DOHH2 (cell line): ENCODE data around the gene CACNA1A.

ENCODE experiments used
- H3F3A ChIP-seq: fragments of 200-600 bp; sonication (generic), shearing (Covaris generic); 2 replicates; pipeline ENCODE4 v1.6.0; 2016; ENCODE audit warnings: antibody characterized with exemption, mild to moderate bottlenecking; ENCODE audit not compliant: control insufficient read depth, insufficient read depth
- H3K27ac ChIP-seq: fragments of 200-600 bp; sonication (generic); 2 replicates; pipeline ENCODE4 v1.5.1; 2014; ENCODE audit warnings: low read depth, mild to moderate bottlenecking, low read length, moderate library complexity
- H3K27me3 ChIP-seq: fragments of 200-600 bp; sonication (generic); 2 replicates; pipeline ENCODE4 v1.6.1; 2014; ENCODE audit warnings: mild to moderate bottlenecking, low read length, mixed read lengths; ENCODE audit not compliant: control insufficient read depth
- H3K36me3 ChIP-seq: fragments of 200-600 bp; sonication (generic); 2 replicates; pipeline ENCODE4 v1.6.1; 2014; ENCODE audit warnings: mild to moderate bottlenecking, low read length, moderate library complexity, mixed read lengths; ENCODE audit not compliant: control insufficient read depth
- H3K4me1 ChIP-seq: fragments of 200-600 bp; sonication (generic); 2 replicates; pipeline ENCODE4 v1.6.1; 2014; ENCODE audit warnings: mild to moderate bottlenecking, low read length, mixed read lengths; ENCODE audit not compliant: control insufficient read depth
- H3K4me2 ChIP-seq: fragments of 200-600 bp; sonication (generic); 2 replicates; pipeline ENCODE4 v1.6.0; 2014; ENCODE audit warnings: mild to moderate bottlenecking, low read length, moderate library complexity
- H3K4me3 ChIP-seq: fragments of 200-600 bp; sonication (generic); 2 replicates; pipeline ENCODE4 v1.5.1; 2014; ENCODE audit warnings: mild to moderate bottlenecking, low read length, mixed read lengths
- H3K79me2 ChIP-seq: fragments of 200-600 bp; sonication (generic); 2 replicates; pipeline ENCODE4 v1.6.1; 2014; ENCODE audit warnings: mild to moderate bottlenecking, low read length, mixed read lengths; ENCODE audit not compliant: control insufficient read depth
- H3K9me2 ChIP-seq: fragments of 200-600 bp; sonication (generic); replicated peaks from 2 replicates; pipeline ENCODE4 v1.6.1; 2014; ENCODE audit warnings: mild to moderate bottlenecking, low read length, mixed read lengths; ENCODE audit not compliant: control insufficient read depth
- H3K9me3 ChIP-seq: fragments of 200-600 bp; sonication (generic); 2 replicates; pipeline ENCODE4 v1.6.1; 2014; ENCODE audit warnings: antibody characterized with exemption, low read length, mixed read lengths; ENCODE audit not compliant: control insufficient read depth, insufficient read depth
- H4K20me1 ChIP-seq: fragments of 200-600 bp; sonication (generic); 2 replicates; pipeline ENCODE4 v1.6.0; 2014; ENCODE audit warnings: low read depth, mild to moderate bottlenecking, antibody characterized with exemption, low read length, moderate library complexity; ENCODE audit not compliant: control insufficient read depth, insufficient read depth
- EZH2phosphoT487 ChIP-seq: fragments of 200-600 bp; sonication (generic); IDR thresholded peaks from 2 replicates; pipeline ENCODE4 v1.6.1; 2017; ENCODE audit warnings: borderline replicate concordance, mild to moderate bottlenecking, antibody characterized with exemption, low read length, moderate library complexity, mixed read lengths
- TF ChIP-seq, protein P1 (sequence below): fragments of 200-600 bp; sonication (generic); IDR thresholded peaks from one replicate; pipeline ENCODE4 v1.5.1; 2014; ENCODE audit warnings: antibody characterized with exemption, mild to moderate bottlenecking, low read depth, low read length; ENCODE audit not compliant: poor library complexity, severe bottlenecking

The CACNA1A gene

GRCh38 chr19:13356185-13356584 lies 150.1 kb downstream of the CACNA1A start:
- no peak overlapping the region for H3K4me2 ChIP-seq
- no peaks in the 10 kb centered on the region for H3K79me2 ChIP-seq
- no peaks in the 10 kb centered on the region for H3F3A ChIP-seq
- H3K36me3 ChIP-seq, result no peaks in the 10 kb centered on the region
- H3K4me1 ChIP-seq, result no peaks in the 10 kb centered on the region
- H3K27me3 ChIP-seq, result no peaks in the 10 kb centered on the region
- H3K9me2 ChIP-seq, result no peaks in the 10 kb centered on the region
- H3K4me3 ChIP-seq, result no peak overlapping the region
- no peaks in the 10 kb centered on the region for H3K9me3 ChIP-seq
- H4K20me1 ChIP-seq, result no peaks in the 10 kb centered on the region
- no peak for TF ChIP-seq EZH2phosphoT487
- TF ChIP-seq, protein P1, sequence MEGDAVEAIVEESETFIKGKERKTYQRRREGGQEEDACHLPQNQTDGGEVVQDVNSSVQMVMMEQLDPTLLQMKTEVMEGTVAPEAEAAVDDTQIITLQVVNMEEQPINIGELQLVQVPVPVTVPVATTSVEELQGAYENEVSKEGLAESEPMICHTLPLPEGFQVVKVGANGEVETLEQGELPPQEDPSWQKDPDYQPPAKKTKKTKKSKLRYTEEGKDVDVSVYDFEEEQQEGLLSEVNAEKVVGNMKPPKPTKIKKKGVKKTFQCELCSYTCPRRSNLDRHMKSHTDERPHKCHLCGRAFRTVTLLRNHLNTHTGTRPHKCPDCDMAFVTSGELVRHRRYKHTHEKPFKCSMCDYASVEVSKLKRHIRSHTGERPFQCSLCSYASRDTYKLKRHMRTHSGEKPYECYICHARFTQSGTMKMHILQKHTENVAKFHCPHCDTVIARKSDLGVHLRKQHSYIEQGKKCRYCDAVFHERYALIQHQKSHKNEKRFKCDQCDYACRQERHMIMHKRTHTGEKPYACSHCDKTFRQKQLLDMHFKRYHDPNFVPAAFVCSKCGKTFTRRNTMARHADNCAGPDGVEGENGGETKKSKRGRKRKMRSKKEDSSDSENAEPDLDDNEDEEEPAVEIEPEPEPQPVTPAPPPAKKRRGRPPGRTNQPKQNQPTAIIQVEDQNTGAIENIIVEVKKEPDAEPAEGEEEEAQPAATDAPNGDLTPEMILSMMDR, result no peak
- H3K27ac ChIP-seq, result no peak overlapping the region

- H3K9me2 ChIP-seq, result no peaks in the 10 kb centered on the region
- no peak for TF ChIP-seq EZH2phosphoT487
- TF ChIP-seq, protein P1, result no peak
Measured at GRCh38 chr19:13355356-13355755, 150.9 kb downstream of the CACNA1A start.

DNA sequence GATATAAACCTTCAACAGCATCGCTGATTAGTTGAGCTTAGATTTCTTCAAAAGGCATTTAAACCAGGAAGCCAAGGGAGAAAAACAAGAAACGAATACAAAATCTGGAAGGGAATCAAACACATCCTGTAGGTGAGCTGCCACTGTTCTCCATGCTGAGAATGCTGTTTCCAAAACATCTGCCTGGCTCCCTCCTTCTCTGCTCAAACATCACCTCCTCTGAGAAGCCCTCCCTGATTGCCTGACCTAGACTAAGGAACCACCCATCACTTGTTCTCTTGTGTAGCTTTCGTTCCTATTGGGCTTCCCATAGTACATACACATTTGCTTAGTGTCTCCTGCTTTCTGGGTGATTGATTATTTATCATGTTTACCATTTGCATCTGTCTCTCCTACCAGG lies 152.7 kb downstream of the CACNA1A start:
- no peaks in the 10 kb centered on the region for H3K36me3 ChIP-seq
- H3K9me3 ChIP-seq, result peaks cover 9% of the 10 kb centered on the region; the same call in 1 of the 2 replicates
- no peaks in the 10 kb centered on the region for H3K27me3 ChIP-seq
- no peak overlapping the region for H3K4me2 ChIP-seq
- H3K27ac ChIP-seq, result no peak overlapping the region
- no peaks in the 10 kb centered on the region for H3F3A ChIP-seq
- TF ChIP-seq EZH2phosphoT487, result no peak
- H4K20me1 ChIP-seq, result no peaks in the 10 kb centered on the region
- no peak overlapping the region for H3K4me3 ChIP-seq
- no peaks in the 10 kb centered on the region for H3K9me2 ChIP-seq
- no peaks in the 10 kb centered on the region for H3K4me1 ChIP-seq
- no peaks in the 10 kb centered on the region for H3K79me2 ChIP-seq

More at GRCh38 chr19:13355356-13355755, 150.9 kb downstream of the CACNA1A start:
- H3K27ac ChIP-seq, result no peak overlapping the region
- H3K4me2 ChIP-seq, result no peak overlapping the region
- H3K4me3 ChIP-seq, result no peak overlapping the region
- no peaks in the 10 kb centered on the region for H3K79me2 ChIP-seq
- no peaks in the 10 kb centered on the region for H4K20me1 ChIP-seq
- no peaks in the 10 kb centered on the region for H3K36me3 ChIP-seq
- H3K27me3 ChIP-seq, result no peaks in the 10 kb centered on the region
- H3K9me3 ChIP-seq, result peaks cover 5% of the 10 kb centered on the region; the same call in 1 of the 2 replicates
- no peaks in the 10 kb centered on the region for H3F3A ChIP-seq
- no peaks in the 10 kb centered on the region for H3K4me1 ChIP-seq

DNA sequence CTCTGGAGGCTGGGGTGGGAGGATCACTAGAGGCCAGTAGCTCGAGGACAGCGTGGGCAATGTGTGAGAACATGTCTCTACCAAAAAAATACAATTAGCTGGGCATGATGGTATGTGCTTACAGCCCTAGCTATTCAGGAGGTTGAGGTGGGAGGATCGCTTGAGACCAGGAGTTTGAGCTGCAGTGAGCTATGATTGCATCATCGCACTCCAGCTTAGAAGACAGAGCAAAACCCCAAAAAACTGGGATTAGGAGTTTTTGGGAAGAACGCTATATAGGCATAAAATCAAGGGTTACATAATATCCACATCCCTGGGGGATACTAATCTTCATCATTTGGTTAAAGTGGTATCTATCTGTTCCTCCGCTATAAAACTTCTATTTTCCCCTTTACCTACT lies 155.5 kb downstream of the CACNA1A start:
- Histone ChIP-seq H3K4me2 (no peak overlapping the region), H3K4me3 (no peak overlapping the region), H3K36me3 (no peaks in the 10 kb centered on the region), H3K4me1 (no peaks in the 10 kb centered on the region), H3K9me3 (peaks cover 9% of the 10 kb centered on the region; the same call in 1 of the 2 replicates), H3K9me2 (no peaks in the 10 kb centered on the region), H3K27me3 (no peaks in the 10 kb centered on the region), H3F3A (no peaks in the 10 kb centered on the region), H4K20me1 (no peaks in the 10 kb centered on the region), H3K27ac (no peak overlapping the region), H3K79me2 (no peaks in the 10 kb centered on the region)
- TF ChIP-seq EZH2phosphoT487, result no peak
- TF ChIP-seq, protein P1, result no peak
